Measurements from ENCODE around the gene RUFY2.

- TF ChIP-seq CTCF (IDR thresholded peaks at IDR 0.05; ENCODE audit: low read depth, low read length, missing input control) (no peak), SP1 (IDR thresholded peaks at IDR 0.05) (no peak)
Observed at GRCh38 chr10:68336754-68337351, 70.2 kb downstream of the RUFY2 start.

All from liver (tissue), 3 donors.